Keratinocyte (primary cell): Measurements from ENCODE around the gene SLC39A11. TPM values are rescaled to one million over a fixed set of nuclear protein-coding genes. Genes with fewer than 3 reads are reported as not detected.

Experiments
- DNase-seq: peaks from one replicate; pipeline ENCODE4 v3.0.0-alpha.2; 2011; ENCODE audit warnings: low read depth, missing footprints, low spot score
- FAIRE-seq: peaks from 2 replicates; lab custom pipeline; 2011; peaks lifted over from hg19 to GRCh38; lab: Jason Lieb, UNC
- H2AFZ ChIP-seq: 2 replicates; pipeline ENCODE4 v1.6.0; 2012; ENCODE audit warnings: low read length, control low read depth, inconsistent platforms; ENCODE audit not compliant: control insufficient read depth
- H3K27ac ChIP-seq: 2 replicates; pipeline ENCODE4 v1.5.1; 2011; ENCODE audit warnings: low read length; ENCODE audit not compliant: control insufficient read depth, insufficient read depth
- H3K27me3 ChIP-seq: 3 replicates; pipeline ENCODE4 v1.6.0; 2011; ENCODE audit warnings: low read length; ENCODE audit not compliant: control insufficient read depth, insufficient read depth; ENCODE audit errors: extremely low read depth
- H3K36me3 ChIP-seq, 2 experiments: 2 replicates in 1 of 2; 3 replicates in 1 of 2; pipeline ENCODE4 v1.5.1; 2011; ENCODE audit warnings: low read length in 2 of 2, mild to moderate bottlenecking in 1 of 2; ENCODE audit not compliant: control insufficient read depth in 2 of 2, insufficient read depth in 2 of 2; ENCODE audit errors: extremely low read depth in 1 of 2
- H3K4me1 ChIP-seq: 3 replicates; pipeline ENCODE4 v1.5.1; 2011; ENCODE audit warnings: low read length; ENCODE audit not compliant: control insufficient read depth, insufficient read depth; ENCODE audit errors: extremely low read depth
- H3K4me2 ChIP-seq: 3 replicates; pipeline ENCODE4 v1.6.0; 2011; ENCODE audit warnings: low read depth, low read length; ENCODE audit not compliant: control insufficient read depth, insufficient read depth; ENCODE audit errors: extremely low read depth
- H3K4me3 ChIP-seq, 3 experiments: fragments of 200-600 bp in 1 of 3; sonication (generic) in 1 of 3; 2 replicates in 2 of 3; 3 replicates in 1 of 3; pipeline ENCODE4 v1.5.1; 2011 to 2016; ENCODE audit warnings: low read length in 3 of 3, mild to moderate bottlenecking in 3 of 3, control low read depth in 2 of 3, inconsistent platforms in 1 of 3, low read depth in 1 of 3, mixed read lengths in 1 of 3, mixed run types in 1 of 3, moderate library complexity in 1 of 3; ENCODE audit not compliant: control insufficient read depth in 2 of 3, insufficient read depth in 2 of 3; ENCODE audit errors: extremely low read depth in 1 of 3
- H3K79me2 ChIP-seq: 2 replicates; pipeline ENCODE4 v1.6.0; 2012; ENCODE audit warnings: low read length; ENCODE audit not compliant: control insufficient read depth, insufficient read depth
- H3K9ac ChIP-seq: 3 replicates; pipeline ENCODE4 v1.6.0; 2011; ENCODE audit warnings: low read length; ENCODE audit not compliant: control insufficient read depth, insufficient read depth; ENCODE audit errors: extremely low read depth
- H3K9me1 ChIP-seq: 3 replicates; pipeline ENCODE4 v1.6.0; 2011; ENCODE audit warnings: low read length; ENCODE audit not compliant: control insufficient read depth, insufficient read depth; ENCODE audit errors: extremely low read depth
- H3K9me3 ChIP-seq: 2 replicates; pipeline ENCODE4 v1.5.1; 2012; ENCODE audit warnings: low read depth, low read length; ENCODE audit not compliant: control insufficient read depth
- H4K20me1 ChIP-seq: 3 replicates; pipeline ENCODE4 v1.6.0; 2011; ENCODE audit warnings: low read length; ENCODE audit not compliant: control insufficient read depth, insufficient read depth; ENCODE audit errors: extremely low read depth
- CTCF ChIP-seq, 3 experiments: IDR thresholded peaks in 1 of 3; conservative IDR thresholded peaks in 1 of 3; optimal IDR thresholded peaks in 1 of 3; 2 replicates in 2 of 3; 3 replicates in 1 of 3; pipeline versions ENCODE3 to v1.5.1; 2011; ENCODE audit warnings: low read length in 3 of 3, mild to moderate bottlenecking in 3 of 3, moderate library complexity in 2 of 3, control low read depth in 1 of 3, inconsistent platforms in 1 of 3; ENCODE audit not compliant: insufficient read depth in 2 of 3; ENCODE audit errors: extremely low read depth in 1 of 3
- EZH2 ChIP-seq: IDR thresholded peaks from one replicate; pipeline ENCODE4 v1.6.1; 2012; ENCODE audit warnings: inconsistent platforms, mild to moderate bottlenecking, low read length, moderate library complexity
- dilution Hi-C: fragments of 300-500 bp; cut with MboI; formaldehyde crosslinking; loops from one replicate; pipeline ENCODE4 v1.7.0; 2020; ENCODE audit warnings: low sequenced_read_pairs; ENCODE audit not compliant: extremely low pct_ligation_motif_present
- polyA plus RNA-seq, 5 experiments: library from polyadenylated mRNA; depleted of rRNA in 3 of 5; stranded (reverse) in 3 of 5; stranded (forward) in 1 of 5; unstranded in 1 of 5; fragments of >200 nt; gene quantifications; 1 replicate in 1 of 5; 2 replicates in 3 of 5; 3 replicates in 1 of 5; pipeline versions ENCODE4 v1.2.1 to v1.2.3, GENCODE V29; 2011 to 2012; ENCODE audit warnings: missing spikeins in 2 of 5, low read depth in 1 of 5, low replicate concordance in 1 of 5

SLC39A11 gene
- polyA plus RNA-seq, 1 donor (not counting 4 experiments of a cell fraction or from before 2014, with no cell fraction given) = 11.5 TPM

GRCh38 chr17:72761431-72761830, 331.1 kb downstream of the SLC39A11 start:
- TF ChIP-seq EZH2 = no peak
- no peak for TF ChIP-seq CTCF (optimal IDR thresholded peaks at IDR 0.05 in 1 of 3, IDR thresholded peaks at IDR 0.05 in 1 of 3, conservative IDR thresholded peaks at IDR 0.05 in 1 of 3; ENCODE audit: extremely low read depth in 1 of 3, insufficient read depth in 2 of 3, low read length in 3 of 3)
- H3K27ac ChIP-seq = no peak overlapping the region
- no peak overlapping the region for H3K9ac ChIP-seq
- H2AFZ ChIP-seq = no peak overlapping the region
- no peaks in the 10 kb centered on the region for H3K27me3 ChIP-seq
- FAIRE-seq (no peak), DNase-seq (no peak)
- no peaks in the 10 kb centered on the region for H3K4me1 ChIP-seq
- dilution Hi-C loops = no loop called here
- no peaks in the 10 kb centered on the region for H3K79me2 ChIP-seq
- no peaks in the 10 kb centered on the region for H3K9me1 ChIP-seq
- H3K4me2 ChIP-seq = no peak overlapping the region
- H4K20me1 ChIP-seq = no peaks in the 10 kb centered on the region
- H3K36me3 ChIP-seq = no peaks in the 10 kb centered on the region
- no peak overlapping the region for H3K4me3 ChIP-seq
- H3K9me3 ChIP-seq = no peaks in the 10 kb centered on the region

DNA sequence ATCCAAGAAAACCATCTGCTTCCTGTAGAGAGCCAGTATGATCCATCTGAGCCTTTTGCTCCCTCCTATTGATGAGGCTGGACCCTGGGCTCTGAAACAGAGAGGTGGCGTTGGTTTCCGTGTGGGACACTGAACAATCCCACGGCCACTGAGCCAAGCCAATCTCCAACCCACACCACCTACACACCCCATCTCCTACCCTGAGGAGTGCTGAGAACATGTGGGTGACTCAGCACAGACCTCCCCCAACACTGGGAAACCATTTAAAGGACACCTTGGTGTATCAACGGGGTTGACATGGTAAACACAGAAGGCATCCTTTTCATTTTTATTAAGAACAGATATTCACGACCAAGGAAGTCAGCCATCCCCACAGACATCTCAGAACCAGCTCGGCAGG, 332.1 kb downstream of the SLC39A11 start:
- H3K4me3 ChIP-seq = no peak overlapping the region
- no peak for FAIRE-seq
- H3K9me3 ChIP-seq = no peaks in the 10 kb centered on the region
- H3K27ac ChIP-seq = no peak overlapping the region
- dilution Hi-C loops = no loop called here
- H3K4me2 ChIP-seq = no peak overlapping the region
- no peaks in the 10 kb centered on the region for H3K79me2 ChIP-seq
- no peaks in the 10 kb centered on the region for H4K20me1 ChIP-seq
- no peaks in the 10 kb centered on the region for H3K9me1 ChIP-seq
- H3K36me3 ChIP-seq = no peaks in the 10 kb centered on the region
- H2AFZ ChIP-seq = no peak overlapping the region
- H3K9ac ChIP-seq = no peak overlapping the region
- no peak for TF ChIP-seq EZH2
- no peak for TF ChIP-seq CTCF (optimal IDR thresholded peaks at IDR 0.05 in 1 of 3, IDR thresholded peaks at IDR 0.05 in 1 of 3, conservative IDR thresholded peaks at IDR 0.05 in 1 of 3; ENCODE audit: extremely low read depth in 1 of 3, insufficient read depth in 2 of 3, low read length in 3 of 3)
- no peak for DNase-seq
- no peaks in the 10 kb centered on the region for H3K27me3 ChIP-seq
- H3K4me1 ChIP-seq = no peaks in the 10 kb centered on the region
